Muscle of back (tissue), 10 donors: Measurements from ENCODE around the gene CACNB3. TPM values are rescaled to one million over a fixed set of nuclear protein-coding genes. Genes with fewer than 3 reads are reported as not detected.

Source experiments
- polyA plus RNA-seq, 10 donors: library from polyadenylated mRNA; unstranded; fragments of 120-200 nt; gene quantifications; one replicate each; pipeline ENCODE4 v1.2.1, GENCODE V29; 2013; ENCODE audit not compliant: insufficient read length in 10 of 10

The CACNB3 gene
- polyA plus RNA-seq, 10 donors = 13.4 to 27.0 (median 15.6) TPM

Other genes with a start within 250 kb of the CACNB3 start
- gene LALBA, start 248.4 kb upstream of the CACNB3 start, polyA plus RNA-seq = not detected
- 10 to 100 TPM; 26.0 to 40.2 (median 34.1) TPM for gene KANSL2, start 136.3 kb upstream of the CACNB3 start, polyA plus RNA-seq
- 10 to 100 TPM; 12.5 to 22.9 (median 18.9) TPM for gene CCNT1, start 101.8 kb upstream of the CACNB3 start, polyA plus RNA-seq
- 10 to 100 TPM; 30.4 to 53.5 (median 38.0) TPM for gene ADCY6, start 29.4 kb upstream of the CACNB3 start, polyA plus RNA-seq
- 10 to 100 TPM; 51.5 to 73.6 (median 64.5) TPM for gene DDX23, start 33.7 kb downstream of the CACNB3 start, polyA plus RNA-seq
- 1 to 10 TPM in 1 of 10 donors, under 1 TPM in 9; 0.16 to 3.6 (median 0.44) TPM for gene RND1, start 47.4 kb downstream of the CACNB3 start, polyA plus RNA-seq
- 10 to 100 TPM; 18.7 to 41.1 (median 22.1) TPM for gene FKBP11, start 107.0 kb downstream of the CACNB3 start, polyA plus RNA-seq
- 10 to 100 TPM; 36.1 to 63.5 (median 45.8) TPM for gene ARF3, start 139.0 kb downstream of the CACNB3 start, polyA plus RNA-seq
- gene WNT10B, start 153.2 kb downstream of the CACNB3 start, polyA plus RNA-seq = 1 to 10 TPM in 7 of 10 donors, under 1 TPM in 3; 0.70 to 4.8 (median 1.5) TPM
- under 1 TPM in 3 of 10 donors, not detected in 7; 0.15 to 0.31 (median 0.20) TPM for gene WNT1, start 159.8 kb downstream of the CACNB3 start, polyA plus RNA-seq
- 10 to 100 TPM in 9 of 10 donors, 1 to 10 TPM in 1; 5.7 to 20.4 (median 15.7) TPM for gene DDN, start 180.9 kb downstream of the CACNB3 start, polyA plus RNA-seq
- gene PRKAG1, start 200.3 kb downstream of the CACNB3 start, polyA plus RNA-seq = 10 to 100 TPM; 51.8 to 65.6 (median 58.9) TPM
- 10 to 100 TPM; 33.3 to 49.6 (median 39.5) TPM for gene KMT2D, start 242.3 kb downstream of the CACNB3 start, polyA plus RNA-seq